ENCODE data around the gene CSNK1D. TPM values are rescaled to one million over a fixed set of nuclear protein-coding genes. Genes with fewer than 3 reads are reported as not detected.

Gene CSNK1D
- total and polyA plus RNA-seq, 10 of the 15 experiments (the other 5 are each of a cell fraction or from before 2014, with no cell fraction given) = 5.7 to 105 (median 58.1) TPM

GRCh38 chr17:82314727-82315605 is 41.5 kb upstream of the CSNK1D start:
- 40% methylated on average over 30 of the region's 32 CpGs for WGBS (ENCODE audit: insufficient coverage, insufficient replicate concordance, low lambda C conversion rate, missing lambda C conversion rate)
- Histone ChIP-seq H3K27me3 (replicated peaks in 1 of 2; ENCODE audit: control insufficient read depth in 2 of 2, insufficient read depth in 2 of 2, low read length in 1 of 2) (peaks cover 0 to 2% of the 10 kb centered on the region in 2 experiments; a peak in 2 of 4 replicates), H2AFZ (ENCODE audit: control insufficient read depth, low read depth, low read length) (no peak overlapping the region), H3K4me2 (ENCODE audit: control insufficient read depth, insufficient read depth) (no peak overlapping the region), H3K27ac (ENCODE audit: control insufficient read depth, insufficient read depth) (no peak overlapping the region), H4K20me1 (ENCODE audit: control insufficient read depth, insufficient read depth) (no peaks in the 10 kb centered on the region), H3K36me3 (ENCODE audit: control insufficient read depth in 2 of 2, insufficient read depth in 2 of 2, low read length in 1 of 2) (no peaks in the 10 kb centered on the region), H3K9ac (ENCODE audit: control insufficient read depth, insufficient read depth, low read length) (no peak overlapping the region), H3K79me2 (ENCODE audit: control insufficient read depth, insufficient read depth, low read length) (no peaks in the 10 kb centered on the region), H3K4me3 (no peak overlapping the region), H3K9me3 (replicated peaks; ENCODE audit: control insufficient read depth, insufficient read depth, low read length) (no peaks in the 10 kb centered on the region; the same call in 2 of the 3 replicates), H3K4me1 (ENCODE audit: control insufficient read depth, insufficient read depth, low read length) (no peaks in the 10 kb centered on the region)
- no peak for DNase-seq (ENCODE audit: low read depth, low spot score)
- BruUV-seq (replicated peaks) = no TSS peak
- in situ Hi-C loops (cut with MboI) = no loop called here
- POLR2A ChIA-PET = interaction anchor here (6.2 kb wide), 1 partner anchor 14 kb away, joined by 32 read pairs; no protein-coding TSS in a partner anchor
- ATAC-seq = peak; percentile 15; the same call in 2 of the 3 replicates
- CTCF ChIA-PET = interaction anchor here (0.6 to 1.0 kb wide), 2 partner anchors 14 to 109 kb away, joined by 3 read pairs; no protein-coding TSS in a partner anchor
- RAD21 ChIA-PET (ENCODE audit: unreplicated experiment) = interaction anchor here (1.2 kb wide), 1 partner anchor 15 kb away, joined by 4 read pairs; no protein-coding TSS in a partner anchor
- SMC1A ChIA-PET (ENCODE audit: uncharacterized antibody, unreplicated experiment) = no interaction called here
- intact Hi-C loops (cut with micrococcal nuclease; ENCODE audit: unreplicated experiment) = no loop called here
- no peak for FAIRE-seq
- no peak for TF ChIP-seq STAT1 (conservative IDR thresholded peaks at IDR 0.05)
- no peak for TF ChIP-seq SIN3A (IDR thresholded peaks at IDR 0.05; ENCODE audit: low read depth, low read length)
- no peak for TF ChIP-seq TCF12 (IDR thresholded peaks at IDR 0.05; ENCODE audit: low read depth, low read length)
- TF ChIP-seq CEBPZ (IDR thresholded peaks at IDR 0.05; ENCODE audit: low read depth, low read length) = no peak
- TF ChIP-seq BCL3 (IDR thresholded peaks at IDR 0.05; ENCODE audit: borderline replicate concordance, insufficient read depth, low read depth, low read length, poor library complexity, severe bottlenecking) = no peak
- no peak for TF ChIP-seq SUPT20H (IDR thresholded peaks at IDR 0.05; ENCODE audit: borderline replicate concordance, control insufficient read depth, low read depth, low read length)
- TF ChIP-seq CREB1 (IDR thresholded peaks at IDR 0.05; ENCODE audit: low read depth) = no peak
- TF ChIP-seq, protein P1, sequence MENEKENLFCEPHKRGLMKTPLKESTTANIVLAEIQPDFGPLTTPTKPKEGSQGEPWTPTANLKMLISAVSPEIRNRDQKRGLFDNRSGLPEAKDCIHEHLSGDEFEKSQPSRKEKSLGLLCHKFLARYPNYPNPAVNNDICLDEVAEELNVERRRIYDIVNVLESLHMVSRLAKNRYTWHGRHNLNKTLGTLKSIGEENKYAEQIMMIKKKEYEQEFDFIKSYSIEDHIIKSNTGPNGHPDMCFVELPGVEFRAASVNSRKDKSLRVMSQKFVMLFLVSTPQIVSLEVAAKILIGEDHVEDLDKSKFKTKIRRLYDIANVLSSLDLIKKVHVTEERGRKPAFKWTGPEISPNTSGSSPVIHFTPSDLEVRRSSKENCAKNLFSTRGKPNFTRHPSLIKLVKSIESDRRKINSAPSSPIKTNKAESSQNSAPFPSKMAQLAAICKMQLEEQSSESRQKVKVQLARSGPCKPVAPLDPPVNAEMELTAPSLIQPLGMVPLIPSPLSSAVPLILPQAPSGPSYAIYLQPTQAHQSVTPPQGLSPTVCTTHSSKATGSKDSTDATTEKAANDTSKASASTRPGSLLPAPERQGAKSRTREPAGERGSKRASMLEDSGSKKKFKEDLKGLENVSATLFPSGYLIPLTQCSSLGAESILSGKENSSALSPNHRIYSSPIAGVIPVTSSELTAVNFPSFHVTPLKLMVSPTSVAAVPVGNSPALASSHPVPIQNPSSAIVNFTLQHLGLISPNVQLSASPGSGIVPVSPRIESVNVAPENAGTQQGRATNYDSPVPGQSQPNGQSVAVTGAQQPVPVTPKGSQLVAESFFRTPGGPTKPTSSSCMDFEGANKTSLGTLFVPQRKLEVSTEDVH (IDR thresholded peaks at IDR 0.05; ENCODE audit: low read depth, partially characterized antibody) = no peak
- no peak for TF ChIP-seq RAD51 (IDR thresholded peaks at IDR 0.05)
- no peak for TF ChIP-seq NRF1 (conservative IDR thresholded peaks at IDR 0.05; ENCODE audit: low read depth, low read length)
- no peak for TF ChIP-seq ZNF274 (IDR thresholded peaks at IDR 0.05; ENCODE audit: insufficient read depth, insufficient read length)
- no peak for TF ChIP-seq SP1 (IDR thresholded peaks at IDR 0.05; ENCODE audit: low read depth, low read length)
- TF ChIP-seq EZH2 (IDR thresholded peaks at IDR 0.05; ENCODE audit: borderline replicate concordance, control insufficient read depth, low read depth, low read length) = no peak
- TF ChIP-seq SMAD1 (IDR thresholded peaks at IDR 0.05; ENCODE audit: low read depth, partially characterized antibody) = no peak
- TF ChIP-seq PAX8 (IDR thresholded peaks at IDR 0.05) = no peak
- no peak for TF ChIP-seq ZNF207 (IDR thresholded peaks at IDR 0.05; ENCODE audit: borderline replicate concordance)

Measured in GM12878 (cell line).